Neuronal stem cell (in vitro differentiated cells): Measurements from ENCODE around the gene ELP5.
A peak's percentile ranks its signal among the peaks of the same experiment; 100 is the strongest.

Experiments
- DNase-seq: peaks from one replicate; pipeline ENCODE4 v3.0.0-alpha.2; 2013; ENCODE audit warnings: low spot score
- H2AFZ ChIP-seq: one replicate; pipeline ENCODE4 v1.6.1; 2013; ENCODE audit warnings: mild to moderate bottlenecking, low read length, inconsistent platforms
- H2AK5ac ChIP-seq: 2 replicates; pipeline ENCODE4 v1.6.1; 2013; ENCODE audit warnings: low read depth, mild to moderate bottlenecking, inconsistent platforms, low read length, moderate library complexity, mixed read lengths
- H2BK120ac ChIP-seq: 2 replicates; pipeline ENCODE4 v1.6.1; 2013; ENCODE audit warnings: low read depth, mild to moderate bottlenecking, inconsistent platforms, low read length, moderate library complexity, mixed read lengths
- H2BK12ac ChIP-seq: one replicate; pipeline ENCODE4 v1.6.1; 2013; ENCODE audit warnings: low read length, inconsistent platforms
- H2BK15ac ChIP-seq: 2 replicates; pipeline ENCODE4 v1.6.1; 2013; ENCODE audit warnings: mild to moderate bottlenecking, low read length, inconsistent platforms, mixed read lengths
- H2BK5ac ChIP-seq: one replicate; pipeline ENCODE4 v1.6.1; 2013; ENCODE audit warnings: inconsistent platforms, mild to moderate bottlenecking, low read length, moderate library complexity
- H3K14ac ChIP-seq: one replicate; pipeline ENCODE4 v1.6.1; 2013; ENCODE audit warnings: low read length, inconsistent platforms
- H3K18ac ChIP-seq: 2 replicates; pipeline ENCODE4 v1.6.1; 2013; ENCODE audit warnings: low read length, inconsistent platforms
- H3K23ac ChIP-seq: 2 replicates; pipeline ENCODE4 v1.6.1; 2013; ENCODE audit warnings: low read depth, mild to moderate bottlenecking, mixed read lengths, low read length, inconsistent platforms; ENCODE audit not compliant: poor library complexity
- H3K27ac ChIP-seq: replicated peaks from 3 replicates; pipeline ENCODE4 v1.5.1; 2013; ENCODE audit warnings: low read length, inconsistent platforms
- H3K27me3 ChIP-seq, 3 experiments: 2 replicates each; pipeline ENCODE4 v1.6.1; 2013; ENCODE audit warnings: low read length in 3 of 3, mild to moderate bottlenecking in 2 of 3, inconsistent platforms in 1 of 3, low read depth in 1 of 3, mixed read lengths in 1 of 3, moderate library complexity in 1 of 3; ENCODE audit not compliant: control insufficient read depth in 3 of 3, insufficient read depth in 3 of 3
- H3K36me3 ChIP-seq, 2 donors: replicated peaks in 1 of 2; 2 replicates each; pipeline ENCODE4 v1.6.1; 2013; ENCODE audit warnings: low read length in 2 of 2; ENCODE audit not compliant: control insufficient read depth in 2 of 2, insufficient read depth in 2 of 2
- H3K4ac ChIP-seq: 2 replicates; pipeline ENCODE4 v1.6.1; 2013; ENCODE audit warnings: inconsistent platforms, mild to moderate bottlenecking, low read length, moderate library complexity
- H3K4me1 ChIP-seq, 2 donors: 1 replicate in 1 of 2; 2 replicates in 1 of 2; pipeline ENCODE4 v1.6.1; 2013; ENCODE audit warnings: low read length in 2 of 2, low read depth in 1 of 2; ENCODE audit not compliant: control insufficient read depth in 2 of 2, insufficient read depth in 1 of 2
- H3K4me2 ChIP-seq: one replicate; pipeline ENCODE4 v1.6.1; 2013; ENCODE audit warnings: mild to moderate bottlenecking, low read length, inconsistent platforms; ENCODE audit not compliant: insufficient read depth, poor library complexity, severe bottlenecking
- H3K4me3 ChIP-seq, 2 donors: 2 replicates each; pipeline ENCODE4 v1.5.1; 2013; ENCODE audit warnings: low read length in 2 of 2, mild to moderate bottlenecking in 2 of 2, inconsistent platforms in 1 of 2, moderate library complexity in 1 of 2
- H3K79me1 ChIP-seq: one replicate; pipeline ENCODE4 v1.6.1; 2013; ENCODE audit warnings: low read depth, mild to moderate bottlenecking, inconsistent platforms, low read length, moderate library complexity
- H3K9ac ChIP-seq: one replicate; pipeline ENCODE4 v1.6.1; 2013; ENCODE audit warnings: mild to moderate bottlenecking, low read depth, low read length, inconsistent platforms; ENCODE audit not compliant: poor library complexity
- H3K9me3 ChIP-seq, 2 donors: replicated peaks in 1 of 2; 2 replicates each; pipeline versions ENCODE3 to v1.6.1; 2013; ENCODE audit warnings: low read length in 2 of 2, mild to moderate bottlenecking in 2 of 2, inconsistent platforms in 1 of 2, low read depth in 1 of 2, mixed read lengths in 1 of 2, moderate library complexity in 1 of 2; ENCODE audit not compliant: control insufficient read depth in 2 of 2, insufficient read depth in 1 of 2
- H4K8ac ChIP-seq: one replicate; pipeline ENCODE4 v1.6.1; 2013; ENCODE audit warnings: low read depth, mild to moderate bottlenecking, inconsistent platforms, low read length, moderate library complexity
- H4K91ac ChIP-seq: one replicate; pipeline ENCODE4 v1.6.1; 2013; ENCODE audit warnings: low read length, low read depth, mild to moderate bottlenecking, inconsistent platforms; ENCODE audit not compliant: poor library complexity
- WGBS, 2 donors: extraction: QIAGEN DNeasy Blood & Tissue Kit; methylation state at CpG; one replicate each; pipeline ENCODE4 v1.1.7; 2013; ENCODE audit warnings: missing lambda C conversion rate in 2 of 2, mixed read lengths in 1 of 2; ENCODE audit not compliant: insufficient read length in 2 of 2, insufficient replicate concordance in 1 of 2; ENCODE audit errors: extremely low coverage in 2 of 2; 5-methylcytosine and 5-hydroxymethylcytosine counted together

Gene ELP5

GRCh38 chr17:7218758-7219157 lies 33.3 kb upstream of the ELP5 start:
- Histone ChIP-seq H4K8ac (no peak overlapping the region), H3K36me3 (peaks cover 20 to 34% of the 10 kb centered on the region in 2 donors), H3K23ac (no peak overlapping the region), H3K79me1 (peaks cover 2% of the 10 kb centered on the region), H3K4me2 (no peak overlapping the region), H3K14ac (no peak overlapping the region), H3K4ac (no peak overlapping the region), H3K9me3 (no peaks in the 10 kb centered on the region), H3K4me3 (no peak overlapping the region), H2AK5ac (peak overlapping the region; percentile 22), H3K27ac (no peak overlapping the region), H3K9ac (no peak overlapping the region), H3K27me3 (no peaks in the 10 kb centered on the region), H3K4me1 (peaks cover 29 to 35% of the 10 kb centered on the region in 2 donors), H2BK120ac (no peak overlapping the region), H3K18ac (no peak overlapping the region), H2BK5ac (no peak overlapping the region), H2BK12ac (no peak overlapping the region), H2BK15ac (peak overlapping the region; percentile 6), H2AFZ (peak overlapping the region; percentile 83), H4K91ac (no peak overlapping the region)
- no CpG with 5 or more reads among the region's 6 CpGs for WGBS, 2 donors
- no peak for DNase-seq

- Histone ChIP-seq H3K4me1 (peaks cover 29 to 35% of the 10 kb centered on the region in 2 donors), H2BK120ac (no peak overlapping the region), H2BK15ac (peak overlapping the region; percentile 6), H3K9me3 (no peaks in the 10 kb centered on the region), H3K23ac (no peak overlapping the region), H3K4ac (no peak overlapping the region), H2BK5ac (no peak overlapping the region), H3K18ac (peak overlapping the region; percentile 38), H2BK12ac (no peak overlapping the region), H4K91ac (no peak overlapping the region), H4K8ac (no peak overlapping the region), H3K27ac (peak overlapping the region; percentile 3), H3K4me2 (peak overlapping the region; percentile 38), H2AFZ (peak overlapping the region; percentile 83), H3K9ac (no peak overlapping the region), H2AK5ac (peak overlapping the region; percentile 22), H3K36me3 (peaks cover 26 to 39% of the 10 kb centered on the region in 2 donors), H3K79me1 (peaks cover 2% of the 10 kb centered on the region), H3K14ac (no peak overlapping the region), H3K27me3 (no peaks in the 10 kb centered on the region), H3K4me3 (peak overlapping the region; percentile 58 to 67)
- DNase-seq, result no peak
- WGBS, 2 donors, result no CpG with 5 or more reads among the region's 12 CpGs
These were observed 32.7 kb upstream of the ELP5 start for GRCh38 chr17:7219229-7219811.

GRCh38 chr17:7219812-7220592 lies 32.0 kb upstream of the ELP5 start, which contains the start of the genes ACADVL and DLG4:
Gene ACADVL, plus strand, starts transcription at chr17:7219938. Its CDS starts 47 bp downstream, at chr17:7219985.
Gene DLG4, minus strand, starts transcription at chr17:7219836.
- Histone ChIP-seq H3K4me3 (peak within 1 kb of the TSS; percentile 67 to 93), H3K23ac (peak within 1 kb of the TSS; percentile 98), H3K4me1 (peaks cover 29 to 35% of the 10 kb centered on the region in 2 donors), H2AK5ac (peak within 1 kb of the TSS; percentile 22), H2BK5ac (peak within 1 kb of the TSS; percentile 47), H3K79me1 (peaks cover 2% of the 10 kb centered on the region), H4K91ac (no peak within 1 kb of the TSS), H2BK120ac (no peak within 1 kb of the TSS), H2BK15ac (peak within 1 kb of the TSS; percentile 35), H2BK12ac (no peak within 1 kb of the TSS), H3K9ac (peak within 1 kb of the TSS; percentile 96), H3K4ac (no peak within 1 kb of the TSS), H3K14ac (peak within 1 kb of the TSS; percentile 22), H2AFZ (peak within 1 kb of the TSS; percentile 83), H3K36me3 (peaks cover 30 to 46% of the 10 kb centered on the region in 2 donors), H3K4me2 (peak within 1 kb of the TSS; percentile 99), H3K9me3 (no peaks in the 10 kb centered on the region), H3K27me3 (no peaks in the 10 kb centered on the region), H3K18ac (peak within 1 kb of the TSS; percentile 92), H3K27ac (peak within 1 kb of the TSS; percentile 62), H4K8ac (no peak within 1 kb of the TSS)
- DNase-seq, result peak; percentile 73
- WGBS, 2 donors, result no CpG with 5 or more reads among the region's 63 CpGs
